HG02623 (cell line): ENCODE measurements around the gene GSTT2B.
"Not testable (repeated sequence)": the region's sequence is repeated elsewhere in the genome, so short reads cannot be mapped to it uniquely, and the experiment has no call there.

Source experiments
- ATAC-seq: cut with Tn5 transposase; IDR thresholded peaks from one replicate; pipeline ENCODE4 v1.9.1; 2021; ENCODE audit warnings: moderate library complexity; ENCODE audit not compliant: unreplicated experiment

Gene GSTT2B

DNA sequence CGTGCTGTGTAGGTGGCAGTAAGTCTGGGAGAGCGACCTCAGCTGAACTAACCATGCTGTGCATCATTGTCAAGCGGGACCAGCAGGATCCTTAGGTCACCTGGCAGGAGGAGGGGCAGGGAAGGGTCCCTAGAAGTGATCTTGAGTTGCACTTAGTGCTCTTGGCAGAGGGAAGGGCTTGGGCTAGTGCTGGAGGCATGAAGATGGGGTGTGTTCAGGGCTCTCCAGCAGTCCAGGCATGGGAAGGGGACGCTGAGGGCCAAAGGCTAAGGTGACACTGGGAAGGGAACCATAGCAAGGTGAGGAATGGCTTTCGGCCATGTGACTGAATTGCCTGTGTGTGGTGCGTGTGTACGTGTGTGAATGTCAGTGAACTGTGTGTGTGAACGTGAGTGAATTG is 25.1 kb upstream of the GSTT2B start:
- not testable (repeated sequence) for ATAC-seq

DNA sequence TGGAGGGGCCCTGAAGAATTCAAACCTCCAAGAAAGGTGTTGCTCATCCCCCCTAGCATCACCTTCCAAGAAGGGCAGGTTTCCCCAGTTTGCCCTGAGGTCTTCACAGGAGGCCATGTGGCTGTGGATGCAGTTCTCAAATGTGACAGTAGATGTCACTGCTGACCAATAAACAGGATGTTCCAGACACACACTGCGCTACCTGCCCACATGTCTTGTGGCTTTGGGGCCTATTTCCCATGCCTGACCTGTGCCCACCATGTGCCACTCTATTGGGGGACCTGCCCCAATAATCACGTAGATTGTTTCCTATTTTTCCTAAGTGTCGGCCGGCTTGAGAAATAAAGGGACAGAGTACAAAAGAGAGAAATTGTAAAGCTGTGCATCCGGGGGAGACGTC is 23.4 kb upstream of the GSTT2B start:
- no peak for ATAC-seq

DNA sequence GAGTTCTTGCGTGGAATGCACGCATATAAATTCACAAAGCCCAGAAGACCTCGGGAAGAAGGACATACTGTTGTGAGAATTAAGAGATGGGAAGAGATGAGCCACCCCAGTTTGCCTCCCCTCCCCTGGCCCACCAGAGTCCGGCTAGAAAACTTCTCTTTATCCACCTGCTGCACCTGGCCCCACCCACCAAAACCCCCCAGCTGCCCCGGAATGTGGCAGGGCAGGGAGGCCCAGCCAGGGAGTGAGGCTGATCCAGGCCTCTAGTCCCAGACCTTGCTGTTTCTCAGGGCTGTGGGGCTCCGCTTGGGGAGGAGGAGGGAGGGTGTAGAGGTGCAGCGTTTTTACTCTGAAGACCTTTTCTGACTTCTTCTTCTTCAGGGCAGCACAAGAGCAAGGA is 19.6 kb upstream of the GSTT2B start:
- ATAC-seq: not testable (repeated sequence)

DNA sequence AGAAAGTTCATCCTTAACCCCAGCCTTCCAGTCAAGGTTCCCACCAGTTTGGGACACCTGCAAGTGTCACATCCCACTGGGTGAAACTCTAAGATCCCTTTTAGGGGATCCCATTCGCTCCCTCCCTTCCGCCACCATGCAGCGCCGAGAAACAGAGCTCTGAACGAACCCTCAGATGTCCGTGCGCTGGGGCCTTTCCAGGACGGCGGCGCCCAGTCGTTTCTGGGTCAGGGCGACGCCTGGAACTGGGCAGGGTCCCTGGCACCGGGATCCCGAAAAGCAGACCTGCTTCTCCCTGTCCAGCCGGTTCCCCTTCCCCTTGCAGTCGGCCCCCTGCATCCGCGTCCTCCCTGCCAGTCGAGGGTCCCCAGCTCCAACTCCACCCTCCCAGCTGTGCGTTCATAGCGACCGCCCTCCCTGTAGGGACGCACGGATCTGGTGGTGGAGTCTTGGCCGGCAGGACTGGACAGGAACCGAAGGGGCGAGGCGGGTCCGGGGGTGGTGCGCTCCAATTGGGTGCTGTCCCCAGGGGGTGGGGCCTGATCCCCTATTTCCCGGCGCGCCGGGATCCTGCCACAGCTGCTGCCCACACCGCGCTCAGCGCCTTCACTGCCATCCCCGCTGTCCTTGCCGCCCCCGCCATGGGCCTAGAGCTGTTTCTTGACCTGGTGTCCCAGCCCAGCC is 18.7 kb upstream of the GSTT2B start, which contains the start of gene GSTT2:
TSS of gene GSTT2 (plus strand) at position 578 of the 684 bp plus-strand sequence.
- ATAC-seq: not testable (repeated sequence)

DNA sequence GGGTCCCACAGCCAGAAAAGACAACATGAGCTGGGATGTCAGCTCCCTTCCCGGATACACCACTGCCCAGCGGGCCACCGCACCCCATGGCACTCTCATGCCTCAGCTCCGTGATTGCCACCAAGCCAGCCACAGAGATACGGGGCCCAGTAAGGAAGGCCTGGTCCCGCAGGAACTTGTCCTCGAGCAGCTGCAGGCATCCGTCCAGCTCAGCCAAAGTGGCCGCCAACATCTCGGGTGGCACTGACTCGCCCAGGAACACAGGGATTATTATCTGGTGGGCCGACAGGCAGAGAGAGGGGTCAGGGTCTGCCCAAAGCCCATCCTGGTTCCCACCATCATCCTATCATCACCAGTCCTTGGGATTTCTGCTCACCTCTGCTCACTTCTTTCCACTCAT is 16.3 kb upstream of the GSTT2B start:
- ATAC-seq: not testable (repeated sequence)

DNA sequence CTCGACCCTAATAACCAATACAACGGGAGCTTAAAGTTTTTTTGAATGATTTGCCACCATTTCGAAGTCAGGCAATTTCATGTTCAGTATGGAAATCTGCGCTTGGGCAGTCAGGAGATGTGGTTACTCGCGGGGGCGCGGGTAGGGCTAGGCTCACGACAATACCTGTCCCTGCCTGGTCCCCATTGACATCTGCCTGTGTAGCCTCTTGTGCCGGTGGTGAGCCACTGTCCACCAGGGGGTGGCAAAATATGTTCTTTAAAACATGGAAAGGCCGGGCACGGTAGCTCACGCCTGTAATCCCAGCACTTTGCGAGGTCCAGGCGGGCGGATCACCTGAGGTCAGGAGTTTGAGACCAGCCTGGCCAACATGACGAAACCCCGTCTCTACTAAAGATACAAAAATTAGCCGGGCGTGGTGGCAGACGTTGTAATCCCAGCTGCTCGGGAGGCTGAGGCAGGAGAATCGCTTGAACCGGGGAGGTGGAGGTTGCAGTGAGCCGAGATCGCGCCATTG is 13.9 kb upstream of the GSTT2B start:
- ATAC-seq: peak; percentile 7

DNA sequence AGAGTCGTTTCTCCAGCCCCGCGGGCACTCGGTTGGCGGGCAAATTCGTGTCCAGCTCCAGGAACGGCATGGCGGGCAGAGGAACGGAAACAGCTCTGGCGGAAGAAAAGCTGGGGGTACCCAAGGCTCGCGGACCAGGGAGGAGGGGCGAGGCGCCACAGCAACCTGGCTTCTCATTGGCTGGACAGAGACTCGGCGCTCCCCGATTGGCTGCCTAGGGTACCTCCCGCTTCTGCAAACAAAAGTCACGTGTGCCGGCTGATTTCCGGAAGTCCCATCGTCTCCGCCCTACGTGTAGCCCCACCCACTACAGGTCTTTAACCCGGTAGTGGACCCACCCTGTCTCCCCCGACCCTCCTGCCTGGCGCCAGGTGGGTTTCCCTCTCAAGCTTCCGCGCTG is 13.3 kb upstream of the GSTT2B start, which contains the start of gene DDT:
TSS of gene DDT (minus strand) at position 97 of the 400 bp plus-strand sequence. CDS start at position 70, 27 bp downstream.
- ATAC-seq: peak; percentile 92

DNA sequence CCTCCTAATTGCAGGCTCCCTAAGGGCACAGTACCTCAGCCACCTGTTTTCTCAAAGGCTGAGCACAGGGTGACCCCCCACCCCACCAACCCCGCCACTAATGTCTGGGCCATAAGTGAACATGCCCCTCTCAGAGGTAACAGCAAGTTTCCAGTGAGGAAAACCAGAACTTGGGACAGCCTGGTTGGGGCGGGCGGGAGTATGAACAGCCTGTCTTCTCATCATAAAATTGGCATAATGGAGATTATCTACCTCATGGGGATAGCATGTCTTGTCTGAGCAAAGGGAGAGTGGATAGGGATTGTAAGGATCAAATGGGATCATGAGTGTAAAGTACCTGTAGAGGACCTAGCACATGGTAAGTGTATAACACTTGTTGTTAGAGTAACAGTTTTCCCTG is 10.9 kb upstream of the GSTT2B start:
- not testable (repeated sequence) for ATAC-seq

DNA sequence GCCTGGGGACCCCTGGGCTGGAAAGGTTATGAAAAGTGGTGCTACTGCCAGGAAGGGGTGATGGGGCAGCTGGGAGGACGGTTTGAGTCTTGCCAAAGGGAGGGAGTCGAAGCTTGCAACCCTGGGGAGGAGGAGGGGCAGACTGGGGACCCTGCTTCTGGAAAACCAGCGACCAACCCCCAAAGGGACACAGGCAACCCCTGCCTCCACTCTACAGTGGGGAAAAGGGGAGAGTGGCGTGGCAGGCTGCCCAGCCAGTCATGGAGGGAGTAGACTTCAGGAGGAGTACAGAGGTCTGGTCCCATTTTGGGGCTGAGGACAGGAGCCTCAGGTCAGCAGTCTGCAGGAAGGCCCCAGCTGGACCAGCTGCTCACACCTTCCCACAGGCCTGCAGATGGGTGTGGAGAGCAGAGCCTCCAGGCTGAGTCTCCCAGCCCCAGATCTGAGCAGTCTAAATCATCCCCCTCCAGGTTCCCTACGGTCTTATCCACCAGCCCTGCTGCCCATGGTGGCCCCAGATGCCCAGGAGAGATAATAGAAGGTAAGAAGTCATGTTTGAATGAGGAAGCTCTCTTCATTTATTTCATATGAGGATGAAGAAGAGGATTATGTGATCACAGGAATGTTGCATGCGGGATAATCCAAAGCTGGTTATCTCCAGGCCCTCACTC is 10.0 kb upstream of the GSTT2B start:
- ATAC-seq: no peak

DNA sequence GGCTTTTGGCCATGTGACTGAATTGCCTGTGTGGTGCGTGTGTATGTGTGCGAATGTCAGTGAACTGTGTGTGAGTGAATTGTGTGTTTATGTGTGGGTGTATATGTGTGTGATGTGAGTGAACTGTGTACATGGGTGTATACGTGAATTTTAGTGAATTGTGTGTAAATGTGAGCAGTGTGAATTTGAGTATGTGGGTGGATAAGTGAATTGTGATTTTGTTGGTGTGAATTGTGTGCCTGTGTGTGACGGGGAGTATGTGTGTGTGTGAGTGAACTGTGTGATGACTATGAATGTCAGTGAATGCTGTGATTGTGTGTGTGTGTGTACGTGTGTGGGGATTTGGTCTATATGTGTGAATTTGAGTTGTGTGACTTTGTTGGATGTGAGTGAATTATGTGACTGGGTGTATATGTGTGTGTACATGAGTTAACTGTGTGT is 9.2 kb upstream of the GSTT2B start:
- no peak for ATAC-seq

DNA sequence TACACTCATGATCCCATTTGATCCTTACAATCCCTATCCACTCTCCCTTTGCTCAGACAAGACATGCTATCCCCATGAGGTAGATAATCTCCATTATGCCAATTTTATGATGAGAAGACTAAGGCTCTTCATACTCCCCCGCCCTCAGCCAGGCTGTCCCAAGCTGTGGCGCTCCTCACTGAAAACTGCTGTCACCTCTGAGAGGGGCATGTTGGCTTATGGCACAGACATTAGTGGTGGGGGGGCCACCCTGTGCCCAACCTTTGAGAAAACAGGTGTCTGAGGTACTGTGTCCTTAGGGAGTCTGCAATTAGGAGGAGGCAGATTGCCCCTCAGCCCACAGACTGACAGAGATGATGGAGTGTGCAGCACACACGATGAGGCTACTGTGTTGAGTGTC is 8.1 kb upstream of the GSTT2B start:
- no peak for ATAC-seq

DNA sequence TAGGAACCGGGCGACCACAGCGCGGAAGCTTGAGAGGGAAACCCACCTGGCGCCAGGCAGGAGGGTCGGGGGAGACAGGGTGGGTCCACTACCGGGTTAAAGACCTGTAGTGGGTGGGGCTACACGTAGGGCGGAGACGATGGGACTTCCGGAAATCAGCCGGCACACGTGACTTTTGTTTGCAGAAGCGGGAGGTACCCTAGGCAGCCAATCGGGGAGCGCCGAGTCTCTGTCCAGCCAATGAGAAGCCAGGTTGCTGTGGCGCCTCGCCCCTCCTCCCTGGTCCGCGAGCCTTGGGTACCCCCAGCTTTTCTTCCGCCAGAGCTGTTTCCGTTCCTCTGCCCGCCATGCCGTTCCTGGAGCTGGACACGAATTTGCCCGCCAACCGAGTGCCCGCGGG is 5.6 kb upstream of the GSTT2B start, which contains the start of gene DDTL:
TSS of gene DDTL (plus strand) at position 321 of the 400 bp plus-strand sequence. CDS start at position 348, 27 bp downstream.
- peak; percentile 92 for ATAC-seq

DNA sequence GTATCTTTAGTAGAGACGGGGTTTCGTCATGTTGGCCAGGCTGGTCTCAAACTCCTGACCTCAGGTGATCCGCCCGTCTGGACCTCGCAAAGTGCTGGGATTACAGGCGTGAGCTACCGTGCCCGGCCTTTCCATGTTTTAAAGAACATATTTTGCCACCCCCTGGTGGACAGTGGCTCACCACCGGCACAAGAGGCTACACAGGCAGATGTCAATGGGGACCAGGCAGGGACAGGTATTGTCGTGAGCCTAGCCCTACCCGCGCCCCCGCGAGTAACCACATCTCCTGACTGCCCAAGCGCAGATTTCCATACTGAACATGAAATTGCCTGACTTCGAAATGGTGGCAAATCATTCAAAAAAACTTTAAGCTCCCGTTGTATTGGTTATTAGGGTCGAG is 5.1 kb upstream of the GSTT2B start:
- ATAC-seq: peak; percentile 2

DNA sequence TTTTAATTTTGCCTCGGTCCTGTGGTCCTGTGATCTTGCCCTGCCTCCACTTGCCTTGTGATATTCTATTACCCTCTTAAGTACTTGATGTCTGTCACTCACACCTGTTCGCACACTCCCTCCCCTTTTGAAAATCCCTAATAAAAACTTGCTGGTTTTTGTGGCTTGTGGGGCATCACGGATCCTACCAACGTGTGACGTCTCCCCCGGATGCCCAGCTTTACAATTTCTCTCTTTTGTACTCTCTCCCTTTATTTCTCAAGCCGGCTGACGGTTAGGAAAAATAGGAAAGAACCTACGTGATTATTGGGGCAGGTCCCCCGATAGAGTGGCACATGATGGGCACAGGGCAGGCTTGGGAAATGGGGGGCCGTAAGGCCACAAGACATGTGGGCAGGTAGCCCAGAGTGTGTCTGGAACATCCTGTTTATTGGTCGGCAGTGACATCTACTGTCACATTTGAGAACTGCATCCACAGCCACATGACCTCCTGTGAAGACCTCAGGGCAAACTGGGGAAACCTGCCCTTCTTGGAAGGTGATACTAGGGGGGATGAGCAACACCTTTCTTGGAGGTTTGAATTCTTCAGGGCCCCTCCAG is 4.6 kb downstream of the GSTT2B start:
- not testable (repeated sequence) for ATAC-seq

DNA sequence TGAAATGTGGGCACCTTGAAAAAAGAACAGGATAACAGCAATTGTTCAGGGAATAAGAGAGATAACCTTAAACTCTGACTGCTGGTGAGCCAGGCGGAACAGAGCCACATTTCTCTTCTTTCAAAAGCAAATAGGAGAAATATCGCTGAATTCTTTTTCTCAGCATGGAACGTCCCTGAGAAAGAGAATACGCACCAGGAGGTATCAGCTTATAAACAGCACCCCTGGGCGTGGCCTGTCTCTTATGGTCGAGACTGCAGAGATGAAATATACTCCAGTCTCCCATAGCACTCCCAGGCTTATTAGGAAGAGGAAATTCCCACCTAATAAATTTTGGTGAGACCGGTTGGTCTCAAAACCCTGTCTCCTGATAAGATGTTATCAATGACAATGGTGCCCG is 5.1 kb downstream of the GSTT2B start:
- not testable (repeated sequence) for ATAC-seq

DNA sequence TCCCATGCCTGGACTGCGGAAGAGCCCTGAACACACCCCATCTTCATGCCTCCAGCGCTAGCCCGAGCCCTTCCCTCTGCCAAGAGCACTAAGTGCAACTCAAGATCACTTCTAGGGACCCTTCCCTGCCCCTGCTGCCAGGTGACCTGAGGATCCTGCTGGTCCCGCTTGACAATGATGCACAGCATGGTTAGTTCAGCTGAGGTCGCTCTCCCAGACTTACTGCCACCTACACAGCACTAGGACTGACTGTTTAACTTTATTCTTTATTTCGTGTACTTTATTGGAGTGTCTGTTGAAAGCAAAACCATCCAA is 6.0 kb downstream of the GSTT2B start:
- ATAC-seq: not testable (repeated sequence)

DNA sequence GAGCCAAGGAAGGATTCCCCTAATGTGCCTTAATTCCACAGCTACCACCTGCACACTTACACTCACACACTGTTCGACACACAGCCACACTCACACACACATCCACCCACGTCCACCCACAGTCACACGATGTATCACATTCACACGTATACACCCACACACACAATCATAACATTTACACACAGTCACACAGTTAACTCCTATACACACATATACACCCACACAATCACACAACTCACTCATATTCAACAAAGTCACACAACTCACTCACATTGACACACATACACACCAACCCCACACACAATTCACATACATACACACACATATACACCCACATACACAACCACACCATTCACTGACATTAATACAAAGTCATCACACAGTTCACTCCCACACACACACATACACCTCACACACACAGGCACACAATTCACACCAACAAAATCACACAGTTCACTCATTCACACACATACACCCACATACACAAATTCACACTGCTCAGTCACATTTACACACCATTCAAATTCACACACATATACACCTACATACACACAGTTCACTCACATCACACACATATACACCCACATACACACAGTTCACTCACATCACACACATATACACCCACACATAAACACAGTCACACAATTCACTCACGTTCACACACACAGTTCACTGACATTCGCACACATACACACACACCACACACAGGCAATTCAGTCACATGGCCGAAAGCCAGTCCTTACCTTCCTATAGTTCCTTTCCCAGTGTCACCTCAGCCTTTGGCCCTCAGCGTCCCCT is 6.6 kb downstream of the GSTT2B start:
- ATAC-seq: not testable (repeated sequence)

DNA sequence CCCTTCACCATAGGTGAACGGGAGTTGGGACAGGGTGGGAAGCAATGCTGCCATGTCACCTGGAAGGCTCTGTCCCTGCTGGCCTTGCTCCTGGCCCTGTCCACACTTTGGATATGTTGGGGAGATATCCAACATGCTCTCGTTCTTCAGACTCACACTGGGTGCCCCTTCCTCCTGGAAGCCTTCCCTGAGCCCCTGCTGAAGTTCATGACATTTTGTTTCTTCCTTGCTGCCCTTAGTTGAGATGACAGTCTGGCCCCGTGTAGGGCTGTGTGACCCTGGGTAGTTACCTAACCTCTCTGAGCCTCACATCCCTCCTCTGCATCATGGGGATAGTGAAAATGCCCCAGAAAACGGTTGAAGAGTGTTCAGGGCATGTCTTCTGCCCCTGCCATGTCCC is 7.5 kb downstream of the GSTT2B start:
- ATAC-seq: not testable (repeated sequence)

DNA sequence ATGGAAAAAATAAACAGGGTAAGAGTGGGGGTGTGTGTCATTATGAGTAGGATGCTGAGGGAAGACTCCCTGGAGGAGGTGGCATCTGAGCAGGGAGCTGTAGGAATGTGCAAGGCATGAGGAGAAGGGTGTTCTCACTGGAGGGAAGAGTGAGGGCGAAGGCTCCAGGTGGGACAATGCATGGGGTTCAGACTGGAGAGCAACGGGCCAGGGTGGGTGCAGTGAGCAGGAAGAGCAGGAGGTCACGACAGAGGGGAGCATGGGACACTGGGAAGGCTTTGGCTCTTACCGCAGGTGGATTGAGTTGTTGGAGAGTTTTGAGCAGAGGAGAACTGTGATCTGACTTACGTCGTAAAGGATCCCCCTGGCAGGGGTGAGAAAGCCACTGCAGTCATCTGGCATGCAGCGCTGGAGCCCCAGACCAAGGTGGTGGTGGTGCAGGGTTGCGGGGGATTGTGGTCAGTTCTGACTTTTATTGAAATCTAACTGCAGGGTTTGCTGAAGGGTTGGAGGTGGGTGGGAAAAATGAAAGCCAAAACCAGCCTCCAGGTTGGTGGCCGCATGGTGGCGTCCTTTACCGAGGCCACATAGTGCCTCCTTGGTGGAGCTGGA is 8.1 kb downstream of the GSTT2B start:
- not testable (repeated sequence) for ATAC-seq

DNA sequence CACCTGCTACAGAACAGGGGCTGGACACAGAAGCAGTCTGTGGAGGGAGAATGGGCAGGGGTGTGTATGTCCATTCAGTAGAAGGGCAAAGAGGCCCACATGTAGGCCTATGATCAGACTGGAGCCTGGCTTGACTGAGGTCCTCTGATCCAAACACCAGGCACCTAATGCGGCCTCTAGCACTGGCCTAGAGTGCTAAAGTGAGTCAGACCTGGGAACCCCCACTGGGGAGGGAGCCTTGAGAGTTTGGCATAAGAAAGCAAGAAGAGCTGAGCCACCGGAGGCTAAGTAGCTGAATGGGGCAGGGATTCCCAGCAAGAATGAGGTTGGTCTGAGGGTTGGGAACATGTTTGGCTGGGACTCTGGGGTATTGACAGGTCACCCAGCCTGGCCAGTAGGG is 9.6 kb downstream of the GSTT2B start:
- ATAC-seq: not testable (repeated sequence)
